Coronary artery (tissue), 2 donors: ENCODE data around the gene ARHGEF2.
A peak's percentile ranks its signal among the peaks of the same experiment; 100 is the strongest.

Source experiments
- DNase-seq: peaks from one replicate; pipeline ENCODE4 v3.0.0-alpha.2; 2017; ENCODE audit warnings: low spot score
- H3K27ac ChIP-seq, 2 donors: fragments of 200-600 bp; sonication (generic); one replicate each; pipeline ENCODE4 v1.5.1; 2016 to 2019
- H3K4me3 ChIP-seq: fragments of 200-600 bp; sonication (generic); 2 replicates; pipeline ENCODE4 v1.5.1; 2016; ENCODE audit warnings: mild to moderate bottlenecking, moderate library complexity
- TF ChIP-seq, protein P1 (sequence below): fragments of 200-600 bp; sonication (generic); IDR thresholded peaks from one replicate; pipeline ENCODE4 v1.5.1; 2019; ENCODE audit warnings: antibody characterized with exemption

The ARHGEF2 gene

DNA sequence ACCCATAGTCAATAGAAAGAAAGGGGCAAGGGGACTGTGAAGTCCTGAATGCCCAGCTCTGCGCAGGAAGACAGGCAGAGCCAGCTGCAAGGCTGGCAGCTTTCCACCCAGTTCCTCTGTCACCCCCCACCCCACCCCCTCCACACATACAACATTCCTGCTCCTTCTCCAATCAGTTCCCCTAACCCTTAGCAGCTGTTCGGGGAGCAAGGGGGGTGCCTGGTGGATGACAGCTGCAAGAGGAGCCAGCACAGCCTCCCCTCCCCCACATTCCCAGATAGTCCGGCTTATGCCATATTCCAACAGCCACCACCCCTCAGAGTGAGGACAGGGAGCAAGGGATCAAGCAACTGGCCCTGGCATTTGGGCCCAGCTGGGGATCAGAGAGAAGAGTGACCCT lies 9.7 kb downstream of the ARHGEF2 start:
- no peak for DNase-seq
- Histone ChIP-seq H3K27ac (peak overlapping the region; percentile 54 to 88), H3K4me3 (peak overlapping the region; percentile 35)
- TF ChIP-seq, protein P1, sequence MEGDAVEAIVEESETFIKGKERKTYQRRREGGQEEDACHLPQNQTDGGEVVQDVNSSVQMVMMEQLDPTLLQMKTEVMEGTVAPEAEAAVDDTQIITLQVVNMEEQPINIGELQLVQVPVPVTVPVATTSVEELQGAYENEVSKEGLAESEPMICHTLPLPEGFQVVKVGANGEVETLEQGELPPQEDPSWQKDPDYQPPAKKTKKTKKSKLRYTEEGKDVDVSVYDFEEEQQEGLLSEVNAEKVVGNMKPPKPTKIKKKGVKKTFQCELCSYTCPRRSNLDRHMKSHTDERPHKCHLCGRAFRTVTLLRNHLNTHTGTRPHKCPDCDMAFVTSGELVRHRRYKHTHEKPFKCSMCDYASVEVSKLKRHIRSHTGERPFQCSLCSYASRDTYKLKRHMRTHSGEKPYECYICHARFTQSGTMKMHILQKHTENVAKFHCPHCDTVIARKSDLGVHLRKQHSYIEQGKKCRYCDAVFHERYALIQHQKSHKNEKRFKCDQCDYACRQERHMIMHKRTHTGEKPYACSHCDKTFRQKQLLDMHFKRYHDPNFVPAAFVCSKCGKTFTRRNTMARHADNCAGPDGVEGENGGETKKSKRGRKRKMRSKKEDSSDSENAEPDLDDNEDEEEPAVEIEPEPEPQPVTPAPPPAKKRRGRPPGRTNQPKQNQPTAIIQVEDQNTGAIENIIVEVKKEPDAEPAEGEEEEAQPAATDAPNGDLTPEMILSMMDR: no peak

DNA sequence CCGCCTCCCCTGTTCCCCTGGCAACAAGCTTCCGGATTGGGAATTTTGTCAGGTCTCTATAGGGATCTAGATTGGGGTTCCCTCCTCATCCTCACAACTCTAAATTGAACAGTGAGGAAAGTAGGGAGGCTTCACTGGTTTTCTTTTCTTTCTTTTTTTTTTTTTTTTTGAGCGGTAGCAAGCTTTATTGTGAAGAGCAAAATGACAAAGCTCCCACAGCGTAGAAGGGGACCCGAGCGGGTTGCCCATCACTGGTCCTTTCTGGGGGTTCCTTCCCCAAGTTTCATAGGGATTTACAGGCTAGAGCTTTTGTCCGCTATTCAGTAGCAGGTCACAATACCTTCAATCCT lies 10.3 kb downstream of the ARHGEF2 start:
- Histone ChIP-seq H3K27ac (peak overlapping the region; percentile 54 to 88), H3K4me3 (peak overlapping the region; percentile 50)
- no peak for DNase-seq
- TF ChIP-seq, protein P1: no peak

DNA sequence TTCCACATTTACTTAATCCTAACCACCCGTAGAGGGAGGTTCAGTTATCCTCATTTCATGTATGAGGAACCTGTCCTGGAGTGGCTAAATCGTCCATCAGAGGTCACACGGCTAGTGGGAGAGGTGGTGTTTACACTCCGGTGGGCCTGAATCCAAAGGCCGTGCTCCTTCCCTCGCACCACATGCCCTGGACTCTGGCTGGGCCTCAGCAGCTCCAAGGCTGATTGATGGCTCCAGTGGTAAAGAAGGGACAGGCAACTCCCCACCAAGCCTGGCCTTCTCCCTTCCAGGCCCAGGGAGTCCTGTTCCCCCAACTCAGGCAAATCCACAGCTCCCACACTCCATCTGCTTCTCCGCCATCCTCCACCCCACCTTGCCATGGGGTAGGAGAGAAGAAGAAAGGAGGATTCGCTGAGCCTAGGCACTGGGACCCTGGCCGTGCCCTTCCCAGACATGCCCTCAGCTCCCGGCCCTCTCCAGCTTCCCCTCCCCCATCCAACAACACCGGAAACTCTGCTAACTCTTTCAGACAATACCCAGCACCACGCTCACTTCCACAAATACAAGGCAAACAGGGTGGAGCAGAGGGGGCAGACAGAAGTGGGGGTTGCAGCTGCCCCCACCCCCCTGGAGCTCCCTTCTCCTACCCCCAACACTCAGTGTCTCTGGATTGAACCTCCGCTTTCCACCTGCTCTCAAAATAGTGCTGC lies 10.9 kb downstream of the ARHGEF2 start:
- peak overlapping the region; percentile 54 to 88 for H3K27ac ChIP-seq
- DNase-seq: no peak
- H3K4me3 ChIP-seq: peak overlapping the region; percentile 50
- TF ChIP-seq, protein P1: no peak

DNA sequence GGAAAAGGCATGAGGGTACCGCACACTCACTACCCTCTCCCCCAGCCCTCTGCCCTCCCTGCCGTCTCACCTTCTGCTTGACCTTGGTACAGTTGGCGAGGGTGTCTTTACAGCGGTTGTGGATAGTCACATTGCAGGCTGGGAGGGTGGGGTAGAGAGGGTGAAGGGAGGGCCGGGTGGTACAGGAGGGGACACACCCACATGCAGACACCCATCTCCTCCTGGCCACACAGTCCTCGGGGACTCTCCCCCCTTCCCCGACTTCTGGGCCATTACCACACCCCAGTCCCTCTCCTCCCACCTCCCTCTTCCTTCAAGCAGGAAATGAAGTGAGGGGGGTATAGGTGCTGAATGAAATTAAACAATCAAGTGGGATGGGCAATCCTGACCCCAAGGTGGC lies 11.6 kb downstream of the ARHGEF2 start:
- TF ChIP-seq, protein P1: no peak
- H3K4me3 ChIP-seq: peak overlapping the region; percentile 7
- DNase-seq: no peak
- H3K27ac ChIP-seq: peak overlapping the region; percentile 54 to 88

DNA sequence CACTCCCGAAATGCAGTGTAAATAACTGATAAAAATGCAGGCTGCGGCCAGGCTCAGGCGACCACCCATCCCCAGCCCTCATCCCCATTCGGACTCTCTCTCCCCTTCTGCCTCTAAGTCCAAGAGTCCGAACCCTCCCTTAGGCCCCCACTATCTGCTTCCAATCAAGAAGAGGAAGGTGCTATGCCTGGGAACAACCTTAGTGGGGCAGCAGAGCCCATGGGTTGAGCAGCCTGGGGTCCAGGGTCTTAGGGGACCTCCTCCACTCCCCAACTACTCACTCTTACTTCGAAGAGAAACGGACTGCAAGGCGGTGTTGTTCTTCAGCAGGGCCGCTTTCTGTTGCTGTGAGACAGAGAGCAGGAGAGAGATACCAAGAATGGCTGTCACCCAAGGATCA lies 12.2 kb downstream of the ARHGEF2 start:
- H3K27ac ChIP-seq: peak overlapping the region in 1 of 2 donors; percentile 88
- no peak overlapping the region for H3K4me3 ChIP-seq
- TF ChIP-seq, protein P1: no peak
- DNase-seq: no peak

DNA sequence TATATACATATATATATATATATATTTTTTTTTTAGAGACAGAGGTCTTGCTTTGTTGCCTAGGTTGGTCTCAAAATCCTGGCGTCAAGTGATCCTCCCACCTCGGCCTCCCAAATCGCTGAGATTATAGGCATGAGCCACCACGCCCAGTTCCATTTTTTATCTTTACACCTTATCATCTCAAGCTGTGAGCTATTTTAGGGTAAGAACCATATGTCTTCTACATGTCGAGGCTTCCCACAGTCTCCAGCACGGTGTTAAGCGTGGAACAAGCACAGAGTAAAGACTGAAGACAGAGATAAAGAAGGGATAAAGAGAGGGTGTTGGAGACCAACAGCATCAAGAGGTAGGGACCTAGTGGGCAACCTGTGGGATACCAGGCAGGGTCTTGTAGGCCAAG lies 14.2 kb downstream of the ARHGEF2 start:
- TF ChIP-seq, protein P1: no peak
- Histone ChIP-seq H3K27ac (peak overlapping the region in 1 of 2 donors; percentile 36), H3K4me3 (no peak overlapping the region)
- DNase-seq: no peak

DNA sequence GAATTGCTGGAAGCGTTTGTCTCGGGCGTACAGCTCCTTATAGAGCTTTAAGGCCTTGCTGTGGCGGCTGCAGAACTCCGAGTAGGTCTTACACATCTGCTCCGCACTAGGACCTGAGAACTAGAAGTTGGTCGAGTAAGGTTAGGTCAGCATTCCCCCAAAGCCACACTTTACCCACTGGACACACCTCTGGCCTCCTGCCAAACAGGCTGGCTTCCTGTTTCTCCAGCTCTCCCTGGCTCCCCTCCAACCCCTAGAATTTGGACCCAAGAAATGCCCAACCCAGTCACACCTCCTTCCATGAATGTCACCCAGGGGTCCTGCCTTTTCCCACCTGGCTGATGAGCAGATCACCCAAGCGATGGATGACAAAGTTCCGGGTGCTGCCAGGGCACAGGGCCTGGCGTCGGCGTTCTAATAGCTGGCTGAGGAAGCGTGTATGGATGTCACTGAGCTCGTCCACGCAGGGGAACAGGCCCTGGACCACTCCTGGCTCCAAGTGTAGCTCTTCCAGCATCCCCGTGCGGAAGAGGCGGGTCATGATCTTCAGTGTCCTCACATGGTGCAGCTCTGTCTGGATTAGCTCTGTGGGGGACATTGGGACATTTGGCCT lies 15.6 kb downstream of the ARHGEF2 start:
- Histone ChIP-seq H3K4me3 (peak overlapping the region; percentile 3), H3K27ac (peak overlapping the region; percentile 54 to 92)
- DNase-seq: no peak
- TF ChIP-seq, protein P1: no peak
